Lower leg skin (tissue), 4 donors: ENCODE measurements around the gene VPS35L. TPM values are rescaled to one million over a fixed set of nuclear protein-coding genes. Genes with fewer than 3 reads are reported as not detected.
A peak's percentile ranks its signal among the peaks of the same experiment; 100 is the strongest.

ENCODE experiments used
- DNase-seq, 2 donors: peaks; one replicate each; pipeline ENCODE4 v3.0.0-alpha.2; 2019; ENCODE audit warnings: low spot score in 2 of 2
- H3K4me3 ChIP-seq: fragments of 200-600 bp; sonication (generic); 2 replicates; pipeline ENCODE4 v1.5.1; 2017; ENCODE audit warnings: mild to moderate bottlenecking, low read depth; ENCODE audit not compliant: poor library complexity, severe bottlenecking
- CTCF ChIP-seq, 3 donors: fragments of 450-650 bp; IDR thresholded peaks; one replicate each; pipeline ENCODE4 v1.5.1; 2016; ENCODE audit warnings: antibody characterized with exemption in 3 of 3, mild to moderate bottlenecking in 3 of 3, moderate library complexity in 2 of 3
- POLR2A ChIP-seq, 2 donors: fragments of 450-650 bp; IDR thresholded peaks; one replicate each; pipeline ENCODE4 v1.6.1; 2016 to 2017; ENCODE audit warnings: antibody characterized with exemption in 2 of 2, mild to moderate bottlenecking in 1 of 2, moderate library complexity in 1 of 2
- WGBS, 2 donors: methylation state at CpG; one replicate each; pipeline ENCODE4 v1.1.5; 2018; 5-methylcytosine and 5-hydroxymethylcytosine counted together
- intact Hi-C: fragments of 100-400 bp; cut with DNase I; formaldehyde crosslinking; loops from one replicate; pipeline ENCODE4 v1.15.0; 2023; ENCODE audit warnings: low total_unique reads
- total RNA-seq, 4 donors: library from RNA; depleted of rRNA; stranded (reverse); fragments of >200 nt; gene quantifications; one replicate each; pipeline ENCODE4 v1.1.0, GENCODE V29; 2016

Gene VPS35L
- total RNA-seq, 4 donors from 2014 or later, result 14.5 to 24.2 (median 17.0) TPM

- 78 to 87% methylated on average over 3 of the region's 3 CpGs for WGBS, 2 donors
- H3K4me3 ChIP-seq, result no peak overlapping the region
- TF ChIP-seq CTCF (IDR thresholded peaks at IDR 0.05), result no peak
- no peak for TF ChIP-seq POLR2A (IDR thresholded peaks at IDR 0.05)
- DNase-seq, result no peak
- intact Hi-C loops, result no loop called here
Measured at GRCh38 chr16:19744670-19745069, 189.2 kb downstream of the VPS35L start.

GRCh38 chr16:19745286-19746010 lies 189.9 kb downstream of the VPS35L start:
- DNase-seq, result peak in 1 of 2 donors; percentile 78
- TF ChIP-seq POLR2A (IDR thresholded peaks at IDR 0.05) (no peak), CTCF (IDR thresholded peaks at IDR 0.05) (no peak)
- WGBS, 2 donors, result 80 to 82% methylated on average over 9 of the region's 9 CpGs
- intact Hi-C loops, result no loop called here
- H3K4me3 ChIP-seq, result no peak overlapping the region

GRCh38 chr16:19746561-19746960 lies 191.1 kb downstream of the VPS35L start:
- H3K4me3 ChIP-seq, result no peak overlapping the region
- intact Hi-C loops, result no loop called here
- TF ChIP-seq CTCF (IDR thresholded peaks at IDR 0.05), result no peak
- no peak for TF ChIP-seq POLR2A (IDR thresholded peaks at IDR 0.05)
- WGBS, 2 donors, result 57 to 62% methylated on average over 4 of the region's 4 CpGs
- DNase-seq, result peak in 1 of 2 donors; percentile 45

DNA sequence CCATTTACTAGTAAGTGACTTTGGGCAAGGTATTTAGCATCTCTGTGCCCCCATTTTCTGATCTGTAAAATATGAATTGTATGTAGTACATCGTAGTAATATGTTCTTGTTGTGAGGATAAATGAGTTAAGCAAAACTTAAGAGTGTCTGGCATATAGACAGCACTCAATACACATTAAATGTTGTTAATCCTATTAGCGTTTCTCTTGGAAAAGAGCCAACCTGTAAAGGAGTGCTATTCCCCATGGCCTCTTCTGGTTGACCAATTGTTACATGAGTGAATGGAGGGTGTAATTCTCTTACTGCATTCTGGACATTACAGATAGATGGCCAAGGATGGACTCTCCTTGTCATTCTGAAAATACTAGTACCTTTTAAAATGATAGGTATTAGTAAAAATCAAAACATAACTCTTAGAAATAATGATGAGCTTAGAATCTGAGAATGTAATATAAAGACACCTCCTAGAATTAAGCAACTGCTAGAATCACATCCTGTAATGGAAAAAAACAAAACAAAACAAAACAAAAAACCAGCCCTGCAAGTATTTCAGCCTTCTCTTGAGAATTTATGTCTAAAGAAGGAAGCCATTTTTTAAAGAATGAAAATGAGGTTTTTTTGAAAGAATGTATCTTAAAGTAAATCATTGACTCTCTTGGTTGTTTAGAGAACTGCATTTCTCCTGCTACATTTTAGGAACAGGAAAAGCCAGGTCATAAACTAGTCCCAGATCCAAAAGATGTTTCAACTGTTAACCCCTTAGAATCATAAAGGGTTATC lies 193.1 kb downstream of the VPS35L start:
- 43 to 51% methylated on average over 2 of the region's 2 CpGs for WGBS, 2 donors
- DNase-seq, result no peak
- no peak overlapping the region for H3K4me3 ChIP-seq
- intact Hi-C loops, result no loop called here
- TF ChIP-seq POLR2A (IDR thresholded peaks at IDR 0.05), result no peak
- TF ChIP-seq CTCF (IDR thresholded peaks at IDR 0.05), result no peak

- intact Hi-C loops, result no loop called here
- TF ChIP-seq CTCF (IDR thresholded peaks at IDR 0.05), result no peak
- no peak for TF ChIP-seq POLR2A (IDR thresholded peaks at IDR 0.05)
- H3K4me3 ChIP-seq, result no peak overlapping the region
- 81 to 88% methylated on average over 4 of the region's 4 CpGs for WGBS, 2 donors
- DNase-seq, result peak in 1 of 2 donors; percentile 21
Measured at GRCh38 chr16:19749571-19750080, 194.1 kb downstream of the VPS35L start.

Other genes with a start within 250 kb of the VPS35L start
- gene TMC5, start 137.8 kb upstream of the VPS35L start, total RNA-seq, result 1 to 10 TPM in 3 of 4 donors, under 1 TPM in 1; 0.80 to 1.8 (median 1.2) TPM
- 10 to 100 TPM; 41.7 to 65.0 (median 58.6) TPM for gene GDE1, start 33.6 kb upstream of the VPS35L start, total RNA-seq
- gene CCP110, start 31.8 kb upstream of the VPS35L start, total RNA-seq, result 1 to 10 TPM; 6.6 to 8.6 (median 7.5) TPM
- 10 to 100 TPM; 12.1 to 22.7 (median 15.0) TPM for gene KNOP1, start 162.5 kb downstream of the VPS35L start, total RNA-seq
- gene IQCK, start 162.6 kb downstream of the VPS35L start, total RNA-seq, result 10 to 100 TPM in 2 of 4 donors, 1 to 10 TPM in 2; 6.9 to 20.7 (median 10.9) TPM